CD4-positive, alpha-beta T cell treated with Interleukin-2 at 100 ng/mL for 4 hours (primary cell): ENCODE measurements around the gene PTTG1IP.

Experiments
- DNase-seq: peaks from one replicate; pipeline ENCODE4 v3.0.0-alpha.2; 2020; ENCODE audit warnings: low spot score

The PTTG1IP gene

DNA sequence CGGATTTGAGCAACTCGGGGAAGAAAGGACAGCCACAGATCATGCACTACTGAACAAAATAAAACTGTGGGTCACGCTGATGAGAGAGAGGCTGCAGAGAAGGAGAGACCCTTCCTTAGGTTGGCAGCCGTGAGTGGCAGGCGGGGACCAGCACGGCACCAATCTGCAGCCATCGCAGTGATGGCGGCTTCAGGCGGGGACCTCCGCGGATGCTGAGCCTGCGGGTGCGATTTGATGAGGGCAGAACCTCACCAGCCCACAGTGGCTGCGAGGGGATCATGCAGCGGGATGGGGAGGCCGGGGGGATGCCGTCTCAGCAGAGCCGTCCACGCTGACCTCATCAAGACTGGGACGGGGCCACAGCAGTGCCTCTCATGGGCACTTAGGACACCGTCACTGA lies 35.4 kb upstream of the PTTG1IP start:
- DNase-seq, result no peak

DNA sequence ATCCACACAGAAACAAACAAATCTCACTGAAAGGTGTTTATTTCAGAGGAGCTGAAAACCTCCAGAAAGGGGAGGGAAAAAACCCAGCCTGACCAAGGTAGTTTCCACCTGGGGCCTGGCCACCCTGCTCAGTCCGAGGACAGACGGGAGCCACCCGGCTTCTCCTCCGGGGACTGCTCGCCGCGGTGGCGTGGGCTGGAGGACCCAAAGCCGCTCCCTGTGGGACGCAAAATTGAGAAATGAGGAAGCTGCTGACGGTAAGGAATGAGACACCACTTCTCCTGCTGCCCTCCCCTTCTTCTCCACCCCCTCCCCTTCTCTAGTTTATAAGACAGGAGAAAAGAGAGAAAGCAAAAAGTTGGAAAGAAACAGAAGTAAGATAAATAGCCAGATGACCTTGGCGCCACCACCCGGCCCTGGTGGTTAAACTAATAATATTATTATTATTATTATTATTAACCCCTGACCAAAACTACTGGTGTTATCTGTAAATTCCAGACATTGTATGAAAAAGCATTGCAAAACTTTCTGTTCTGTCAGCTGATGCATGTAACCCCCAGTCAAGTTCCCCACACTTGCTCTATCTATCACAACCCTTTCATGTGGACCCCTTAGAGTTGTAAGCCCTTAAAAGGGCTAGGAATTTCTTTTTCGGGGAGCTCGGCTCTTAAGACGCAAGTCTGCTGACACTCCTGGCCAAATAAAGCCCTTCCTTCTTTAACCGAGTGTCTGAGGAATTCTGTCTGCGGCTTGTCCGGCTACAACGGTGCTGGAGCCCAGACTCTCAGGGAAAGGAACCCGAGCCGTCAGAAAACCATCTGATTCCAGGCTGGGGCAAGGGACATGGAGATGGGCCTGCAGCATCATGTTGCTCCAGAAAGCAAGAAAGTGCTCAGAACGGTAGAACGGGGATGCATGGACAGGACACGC lies 34.7 kb upstream of the PTTG1IP start:
- no peak for DNase-seq

DNA sequence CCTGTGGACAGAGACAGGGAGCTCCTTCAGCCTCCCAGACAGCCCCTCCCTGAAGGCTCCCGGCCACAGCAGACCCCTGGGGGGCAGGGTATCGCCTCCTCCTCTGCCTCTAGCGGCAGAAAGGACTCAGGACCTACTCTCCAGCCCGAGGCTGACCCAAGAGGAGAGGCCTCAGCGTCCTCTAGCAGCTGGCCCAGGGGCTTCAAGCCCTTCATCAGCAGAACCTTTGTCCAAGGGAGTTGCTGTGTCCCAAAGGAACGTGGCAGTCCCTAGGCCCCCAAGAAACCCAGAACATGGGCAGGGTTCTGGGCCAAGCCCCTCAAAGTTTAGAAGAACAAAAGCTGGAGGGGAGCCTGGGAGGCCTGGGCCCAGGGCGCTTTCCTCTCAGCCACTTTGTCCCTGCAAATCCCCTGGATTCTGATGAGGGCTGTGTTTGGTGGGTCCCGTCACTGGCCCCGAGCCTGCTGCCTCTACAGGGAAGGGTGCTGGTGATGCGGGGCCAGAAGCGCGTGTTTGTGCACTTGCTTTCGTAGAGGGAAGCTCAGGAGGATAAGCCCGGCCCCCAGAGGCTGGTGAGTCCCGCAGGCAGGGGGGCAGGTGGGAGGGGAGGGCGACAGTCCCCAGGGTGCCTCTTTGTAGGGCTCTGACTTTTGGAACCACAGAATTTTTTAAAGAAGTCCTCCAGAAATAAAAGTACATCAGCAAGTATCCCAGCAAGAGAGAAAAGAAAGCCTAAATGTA lies 33.9 kb upstream of the PTTG1IP start:
- no peak for DNase-seq

DNA sequence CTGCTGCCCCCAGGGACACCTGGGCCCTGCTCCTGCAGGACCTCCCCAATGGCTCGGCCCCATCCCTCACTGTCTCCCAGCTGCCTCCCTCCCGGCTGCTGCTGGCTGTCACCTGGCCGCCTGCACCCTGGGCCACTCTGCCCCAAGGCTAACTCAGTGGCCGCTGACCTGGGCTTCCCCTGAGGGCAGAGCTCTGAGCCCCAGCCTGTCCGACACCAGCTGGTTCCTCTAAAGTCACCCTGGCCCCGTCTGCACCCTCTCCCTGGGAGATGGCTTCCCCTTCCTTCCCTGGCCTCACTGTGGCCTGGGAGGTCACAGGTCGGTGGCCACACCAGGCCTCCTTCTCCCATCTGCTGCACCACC lies 32.2 kb upstream of the PTTG1IP start:
- DNase-seq, result no peak

DNA sequence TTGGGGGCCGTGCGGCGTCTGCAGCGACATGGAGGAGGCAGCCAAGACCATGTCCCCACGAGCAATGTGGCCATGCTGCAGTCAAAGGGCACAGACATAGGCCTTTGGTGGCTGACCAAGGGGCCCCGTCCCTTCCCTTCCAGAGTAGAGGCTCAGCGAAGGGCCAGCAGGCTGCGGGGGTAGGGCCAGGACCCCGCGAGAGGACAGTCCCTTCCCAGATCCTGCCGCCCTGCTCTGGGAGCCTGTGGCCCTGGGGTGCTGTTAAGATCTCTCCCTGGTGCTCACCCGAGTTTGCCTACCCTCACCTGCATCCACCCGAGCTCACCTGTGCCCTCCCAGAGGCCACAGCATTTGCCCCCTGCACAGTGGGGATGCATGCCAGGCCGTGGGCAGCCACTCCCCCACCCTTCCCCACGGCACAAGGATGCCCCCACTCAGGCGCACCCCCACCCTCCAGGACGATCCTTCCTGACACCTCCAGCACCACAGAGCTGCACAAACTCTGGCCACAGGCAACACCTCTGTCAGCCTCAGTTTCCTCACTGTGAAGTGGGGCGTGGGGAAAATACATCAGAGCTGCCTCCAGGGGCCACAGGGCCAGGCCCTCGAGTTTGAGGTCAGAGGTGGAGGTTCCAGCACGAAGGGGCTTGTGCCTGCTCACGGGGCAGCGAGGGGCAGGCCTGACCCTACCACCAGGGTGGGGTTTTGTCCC lies 31.7 kb upstream of the PTTG1IP start:
- no peak for DNase-seq

DNA sequence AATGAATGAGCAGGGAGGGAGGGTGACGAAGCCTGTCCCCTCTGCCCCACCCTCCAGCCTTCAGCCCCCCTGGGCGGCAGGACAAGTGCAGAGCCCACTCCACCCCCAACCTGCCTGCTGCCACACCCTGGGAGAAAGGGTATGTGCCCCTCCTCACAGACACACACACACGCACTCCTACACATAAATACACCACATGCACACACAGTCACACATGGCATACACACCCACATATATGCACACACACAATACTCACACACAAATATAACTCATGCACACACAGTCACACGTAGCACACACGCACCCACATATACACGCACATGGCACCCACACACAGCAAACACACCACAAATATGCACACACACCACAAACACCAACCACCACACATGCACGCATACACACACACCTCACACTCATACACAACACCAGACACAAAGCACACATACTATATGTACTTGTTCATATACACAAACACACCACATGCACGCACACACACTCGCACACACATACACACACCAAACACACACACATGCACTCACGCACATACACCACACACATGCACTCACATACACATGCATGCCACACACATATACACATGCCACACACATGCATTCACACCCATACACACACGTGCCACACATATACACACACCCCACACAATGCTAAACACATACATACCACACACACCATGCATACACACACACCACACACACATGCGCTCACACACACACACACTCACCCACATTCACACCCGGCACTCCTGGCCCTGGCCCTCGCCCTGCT lies 30.8 kb upstream of the PTTG1IP start:
- DNase-seq, result no peak

DNA sequence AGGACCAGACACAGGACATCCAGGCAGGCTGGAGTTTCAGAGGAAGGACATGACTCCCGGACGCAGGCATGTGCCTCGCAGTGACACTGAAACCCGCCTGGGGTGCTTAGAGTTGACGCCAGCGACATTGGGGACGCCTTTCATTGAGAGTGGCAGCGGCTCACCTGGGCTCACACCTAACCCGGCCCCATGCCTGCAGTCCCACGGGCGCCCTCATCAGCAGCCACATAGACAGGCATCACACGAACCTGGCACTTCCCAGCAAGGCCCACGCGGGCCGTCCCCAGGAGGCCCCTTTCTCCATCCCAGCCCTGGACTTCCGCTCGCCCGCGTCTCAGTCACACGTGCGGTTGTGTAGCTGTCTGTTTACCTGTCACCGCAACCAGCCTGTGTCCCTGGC lies 30.2 kb upstream of the PTTG1IP start:
- no peak for DNase-seq

DNA sequence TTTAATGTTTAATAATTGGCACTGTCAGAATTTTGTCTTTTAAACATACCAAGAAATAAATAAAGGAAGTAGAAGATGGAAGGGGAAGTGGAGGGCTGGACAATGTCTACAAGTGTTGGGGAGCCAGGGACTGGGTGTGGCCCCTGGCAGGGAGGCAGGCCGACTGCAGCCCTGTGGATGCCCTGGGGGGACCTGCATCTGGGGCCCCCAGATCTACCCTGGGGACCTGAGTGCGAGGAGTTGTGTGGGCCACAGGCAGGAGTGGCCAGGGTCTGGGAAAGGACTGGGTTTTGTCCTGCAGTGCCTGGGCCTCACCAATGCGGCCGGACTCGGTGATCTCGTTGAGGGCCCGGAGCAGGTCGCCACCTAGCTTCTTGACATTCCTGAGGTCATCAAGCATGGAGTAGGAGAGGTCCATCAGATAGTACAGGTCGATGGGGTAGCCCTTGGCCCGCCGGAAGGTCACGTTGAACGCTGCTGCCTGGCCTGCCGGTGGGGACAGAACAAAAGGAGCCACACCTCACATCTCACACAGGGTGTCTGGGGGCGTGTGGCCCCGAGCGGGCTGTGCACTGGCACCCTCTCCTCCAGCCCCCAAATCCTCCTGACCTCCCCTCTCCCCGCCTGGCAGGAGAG lies 29.7 kb upstream of the PTTG1IP start:
- DNase-seq, result no peak

DNA sequence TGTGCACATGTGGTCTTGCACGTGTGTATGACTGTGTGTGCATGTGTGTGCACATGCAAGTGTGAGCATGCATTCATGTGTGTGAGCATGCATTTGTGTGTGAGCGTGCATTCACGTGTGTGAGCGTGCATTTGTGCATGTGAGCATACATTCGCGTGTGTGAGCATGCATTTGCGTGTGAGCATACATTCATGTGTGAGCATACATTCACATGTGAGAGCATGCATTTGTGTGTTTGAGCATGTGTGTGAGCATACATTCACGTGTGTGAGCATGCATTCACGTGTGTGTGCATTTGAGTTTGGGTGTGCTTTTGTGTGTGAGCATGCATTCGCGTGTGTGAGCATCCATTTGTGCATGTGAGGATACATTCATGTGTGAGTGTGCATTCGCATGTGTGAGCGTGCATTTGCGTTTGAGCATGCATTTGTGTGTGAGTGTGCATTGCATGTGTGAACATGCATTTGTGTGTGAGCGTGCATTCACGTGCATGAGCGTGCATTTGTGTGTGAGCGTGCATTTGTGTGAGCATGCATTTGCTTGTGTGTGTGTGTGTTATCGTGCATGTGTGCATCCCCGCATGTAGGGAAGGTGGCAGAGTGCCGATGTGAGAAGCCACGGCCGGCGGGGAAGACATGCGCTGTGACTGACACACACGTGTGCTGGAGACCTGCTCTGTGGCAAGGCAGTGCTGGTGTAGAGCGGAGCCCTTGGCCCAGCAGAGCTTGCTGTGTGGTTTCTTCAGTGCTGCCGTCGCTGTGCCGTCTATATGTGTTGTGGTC lies 29.0 kb upstream of the PTTG1IP start:
- DNase-seq, result no peak

DNA sequence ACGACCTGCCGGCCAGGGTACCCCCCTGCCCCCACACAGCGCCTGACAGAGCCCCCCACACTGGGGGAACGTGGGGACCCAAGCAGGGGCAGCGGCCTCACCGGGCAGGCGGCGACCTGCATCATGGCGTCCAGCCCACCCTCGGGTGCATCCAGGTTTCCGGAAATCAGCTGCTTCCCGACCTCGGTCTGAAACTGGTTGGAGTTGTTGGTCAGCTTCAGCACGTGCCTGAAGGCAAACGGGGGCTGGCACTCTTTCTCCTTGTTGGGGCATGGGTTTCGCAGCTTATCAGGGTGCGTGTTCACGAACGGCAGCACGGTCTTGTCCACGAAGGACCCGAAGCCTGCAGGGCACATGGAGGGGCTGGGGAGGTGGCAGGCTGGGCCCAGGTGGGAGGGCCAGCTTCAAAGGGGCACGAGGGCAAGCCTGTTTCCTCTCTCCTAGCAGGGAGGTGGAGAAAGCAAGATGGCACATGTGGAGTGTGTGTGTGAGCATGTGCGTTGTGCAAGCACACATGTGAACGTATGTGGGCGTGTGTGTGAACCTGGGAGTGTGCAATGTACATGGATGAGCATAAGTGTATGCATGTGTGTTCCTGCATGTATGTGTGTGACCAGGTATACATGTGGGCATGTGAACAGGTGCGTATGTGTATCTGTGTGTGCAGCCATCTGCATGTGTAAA lies 28.0 kb upstream of the PTTG1IP start:
- no peak for DNase-seq

DNA sequence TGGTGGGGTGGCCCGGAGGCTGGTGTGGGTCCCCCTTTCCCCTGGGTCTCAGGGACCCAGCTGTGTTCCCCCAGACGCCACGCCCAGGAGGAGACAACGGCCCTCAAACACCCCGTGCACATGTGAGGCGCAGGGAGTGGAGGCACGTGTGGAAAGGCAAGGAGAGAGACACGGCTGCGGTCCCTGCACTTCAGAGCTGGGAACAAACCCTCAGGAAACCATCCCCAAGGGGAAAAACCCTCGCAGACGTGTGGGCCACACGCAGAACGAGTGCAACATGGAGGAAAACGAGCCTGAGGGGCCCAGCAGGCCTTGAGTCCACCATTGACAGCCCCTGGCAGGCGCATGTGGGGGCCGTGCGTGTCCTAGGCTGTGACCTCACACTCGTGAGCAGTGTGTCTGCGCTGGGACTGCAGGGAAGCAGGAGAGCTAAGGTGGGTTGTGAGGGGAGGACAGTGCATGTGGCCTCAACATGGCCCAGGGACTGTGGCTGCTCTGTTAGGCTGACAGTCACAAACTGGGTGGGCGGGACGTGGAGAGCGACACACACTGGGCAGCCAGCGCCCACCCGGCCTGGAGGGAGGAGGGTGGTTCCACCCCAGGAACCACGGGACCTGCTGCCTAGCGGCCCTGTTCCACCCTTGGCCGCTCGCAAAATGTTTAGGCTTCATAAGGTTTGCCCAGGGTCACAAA lies 27.2 kb upstream of the PTTG1IP start:
- no peak for DNase-seq

- DNase-seq, result no peak
Measured at GRCh38 chr21:44899768-44900558, 26.5 kb upstream of the PTTG1IP start.

DNA sequence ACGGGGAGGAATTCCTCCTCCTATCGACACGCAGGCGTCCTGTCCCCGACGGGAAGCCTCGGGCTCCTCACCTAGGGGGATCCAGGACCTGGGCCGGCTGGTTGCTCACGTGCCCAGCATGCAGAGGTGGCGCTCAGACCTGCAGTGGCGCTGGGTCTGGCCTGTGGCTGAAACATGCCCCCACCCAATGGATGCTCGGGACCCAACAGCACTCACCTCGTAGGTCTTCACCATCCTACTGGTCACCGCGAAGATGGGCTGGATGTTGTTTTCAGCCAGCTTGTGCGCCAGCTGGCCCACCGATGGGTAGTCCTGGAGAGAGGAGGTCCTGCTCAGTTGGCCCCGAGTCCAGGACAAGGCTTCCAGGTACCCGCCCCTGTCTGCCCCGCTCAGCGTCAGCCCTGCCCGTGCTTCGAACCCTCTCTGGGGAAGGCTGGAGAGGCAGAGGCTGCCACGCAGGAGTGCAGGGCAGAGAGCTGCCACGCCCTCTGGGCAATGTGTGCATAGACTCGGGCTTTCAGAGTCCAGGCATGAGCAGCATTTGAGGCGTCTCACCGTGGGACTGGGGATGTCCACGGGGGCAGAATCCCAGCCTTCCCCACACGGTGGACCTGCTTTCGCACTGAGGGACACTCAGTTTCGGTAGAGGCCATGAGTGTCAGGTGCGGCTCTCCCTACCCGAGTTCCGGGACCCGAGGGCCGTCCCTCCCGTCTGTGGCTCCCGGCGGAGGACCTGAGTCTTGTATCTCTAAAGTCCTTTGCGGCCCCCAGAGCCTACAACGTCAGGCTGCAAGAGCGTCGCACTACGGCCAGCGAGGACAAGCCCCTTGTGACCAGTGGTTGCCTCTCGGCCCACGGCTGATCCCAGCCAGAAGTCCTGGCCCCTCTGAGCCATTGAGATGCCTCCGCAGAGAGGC lies 25.6 kb upstream of the PTTG1IP start:
- no peak for DNase-seq

GRCh38 chr21:44898011-44898488 lies 24.6 kb upstream of the PTTG1IP start:
- no peak for DNase-seq

DNA sequence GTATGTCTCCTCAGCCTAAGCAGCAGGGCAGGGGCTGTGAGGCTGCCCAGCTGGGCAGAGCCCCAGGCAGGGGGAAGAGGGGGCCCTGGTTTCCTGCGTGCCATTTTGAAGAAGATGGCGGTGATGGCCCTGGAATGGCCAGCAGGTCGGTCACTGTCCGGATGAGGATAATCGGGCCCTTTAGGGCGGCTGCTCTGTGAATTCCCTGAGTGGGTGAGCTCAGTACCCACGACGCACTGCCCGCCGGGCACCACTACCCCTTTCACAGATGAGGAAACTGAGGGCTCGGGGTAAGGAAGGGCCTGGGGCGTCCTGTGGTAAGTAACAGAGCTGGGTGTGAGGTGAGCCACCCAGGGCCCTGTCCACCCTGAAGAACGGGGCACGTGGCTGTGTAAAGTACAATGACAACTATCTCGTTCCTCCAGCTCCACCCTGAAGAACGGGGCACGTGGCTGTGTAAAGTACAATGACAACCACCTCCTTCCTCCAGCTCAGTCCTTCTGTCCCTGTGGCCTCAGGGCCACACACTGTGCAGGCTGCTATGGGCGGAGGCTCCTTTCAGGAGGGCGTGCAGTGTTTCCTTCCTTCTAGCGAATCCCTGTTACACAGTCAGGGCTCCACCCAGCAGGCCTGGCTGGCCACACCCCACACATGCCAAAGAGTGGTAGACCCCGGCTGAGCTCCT lies 24.0 kb upstream of the PTTG1IP start:
- DNase-seq, result no peak

GRCh38 chr21:44896561-44897286 lies 23.2 kb upstream of the PTTG1IP start:
- no peak for DNase-seq
